Neural progenitor cell (in vitro differentiated cells): ENCODE data around the gene COL4A4.

Source experiments
- CTCF ChIP-seq: fragments of 200-600 bp; sonication (generic); IDR thresholded peaks from 2 replicates; pipeline ENCODE4 v1.5.1; 2017; ENCODE audit warnings: antibody characterized with exemption, mild to moderate bottlenecking
- EZH2phosphoT487 ChIP-seq: fragments of 200-600 bp; sonication (generic); IDR thresholded peaks from 2 replicates; pipeline ENCODE4 v1.6.1; 2017; ENCODE audit warnings: antibody characterized with exemption

GRCh38 chr2:227007940-227008339 is 156.1 kb downstream of the COL4A4 start:
- TF ChIP-seq CTCF: no peak
- TF ChIP-seq EZH2phosphoT487: no peak
